ENCODE results near the gene FARS2.

Gene FARS2

GRCh38 chr6:5260661-5261544, at the start of gene FARS2, which contains the start of gene LYRM4:
Gene FARS2 (plus strand): TSS chr6:5261513.
Gene LYRM4 (minus strand): TSS chr6:5260950. CDS start chr6:5260733, 217 bp downstream.
- peak; percentile 84 for DNase-seq

GRCh38 chr6:5213836-5214235, 47.5 kb upstream of the FARS2 start:
- DNase-seq: no peak

- peak; percentile 75 for DNase-seq
Measured at GRCh38 chr6:5214570-5215052, 46.7 kb upstream of the FARS2 start.

GRCh38 chr6:5215159-5215558, 46.2 kb upstream of the FARS2 start:
- DNase-seq: no peak

GRCh38 chr6:5215799-5216198, 45.5 kb upstream of the FARS2 start:
- no peak for DNase-seq

- DNase-seq: no peak
Measured at GRCh38 chr6:5217356-5217755, 44.0 kb upstream of the FARS2 start.

- no peak for DNase-seq
Measured at GRCh38 chr6:5219011-5219691, 42.2 kb upstream of the FARS2 start.

GRCh38 chr6:5220443-5220842, 40.9 kb upstream of the FARS2 start:
- DNase-seq: no peak

GRCh38 chr6:5223309-5223708, 38.0 kb upstream of the FARS2 start:
- no peak for DNase-seq

- peak; percentile 1 for DNase-seq
Measured at GRCh38 chr6:5229356-5229755, 32.0 kb upstream of the FARS2 start.

- no peak for DNase-seq
Measured at GRCh38 chr6:5230081-5230480, 31.2 kb upstream of the FARS2 start.

GRCh38 chr6:5231289-5231688, 30.0 kb upstream of the FARS2 start:
- DNase-seq: no peak

GRCh38 chr6:5234874-5235273, 26.4 kb upstream of the FARS2 start:
- DNase-seq: no peak

GRCh38 chr6:5235830-5236229, 25.5 kb upstream of the FARS2 start:
- no peak for DNase-seq

- no peak for DNase-seq
Measured at GRCh38 chr6:5237805-5238204, 23.5 kb upstream of the FARS2 start.

GRCh38 chr6:5238336-5238735, 23.0 kb upstream of the FARS2 start:
- no peak for DNase-seq

GRCh38 chr6:5241252-5241651, 20.1 kb upstream of the FARS2 start:
- DNase-seq: no peak

- no peak for DNase-seq
Measured at GRCh38 chr6:5243069-5243468, 18.2 kb upstream of the FARS2 start.

GRCh38 chr6:5246141-5247097, 14.9 kb upstream of the FARS2 start:
- DNase-seq: no peak

- no peak for DNase-seq
Measured at GRCh38 chr6:5247201-5247600, 14.1 kb upstream of the FARS2 start.

GRCh38 chr6:5248302-5249098, 12.8 kb upstream of the FARS2 start:
- DNase-seq: no peak

Measured in NCI-H2171 (cell line).